Esophagus squamous epithelium (tissue), 5 donors: ENCODE results near the gene CR1L. TPM values are rescaled to one million over a fixed set of nuclear protein-coding genes. Genes with fewer than 3 reads are reported as not detected.
A peak's percentile ranks its signal among the peaks of the same experiment; 100 is the strongest.

ENCODE experiments used
- DNase-seq: peaks from one replicate; lab custom pipeline; 2025; lab: John Stamatoyannopoulos, UW
- H3K27ac ChIP-seq, 4 donors: fragments of 200-600 bp; sonication (generic); one replicate each; pipeline ENCODE4 v1.5.1; 2016 to 2019; ENCODE audit warnings: mild to moderate bottlenecking in 1 of 4
- H3K27me3 ChIP-seq, 4 donors: fragments of 200-600 bp; sonication (generic); 1 replicate in 3 of 4; 2 replicates in 1 of 4; pipeline versions ENCODE4 v1.5.1 to v1.6.0; 2017 to 2021; ENCODE audit warnings: antibody characterized with exemption in 1 of 4
- H3K36me3 ChIP-seq, 3 donors: fragments of 200-600 bp; sonication (generic); one replicate each; pipeline ENCODE4 v1.5.1; 2016 to 2019
- H3K4me1 ChIP-seq, 3 donors: fragments of 200-600 bp; sonication (generic); one replicate each; pipeline ENCODE4 v1.5.1; 2017 to 2019
- H3K4me3 ChIP-seq, 4 donors: fragments of 200-600 bp; sonication (generic); 1 replicate in 3 of 4; 2 replicates in 1 of 4; pipeline ENCODE4 v1.5.1; 2016 to 2019; ENCODE audit warnings: mild to moderate bottlenecking in 2 of 4, moderate library complexity in 1 of 4
- H3K9me3 ChIP-seq, 3 donors: fragments of 200-600 bp; sonication (generic); one replicate each; pipeline ENCODE4 v1.5.1; 2016 to 2019
- CTCF ChIP-seq, 6 experiments: fragments of 450-650 bp in 4 of 6; fragments of 200-600 bp in 2 of 6; sonication (generic) in 2 of 6; IDR thresholded peaks; one replicate each; pipeline ENCODE4 v1.5.1; 2016 to 2019; ENCODE audit warnings: antibody characterized with exemption in 6 of 6, mild to moderate bottlenecking in 4 of 6, moderate library complexity in 4 of 6
- POLR2A ChIP-seq, 4 donors: fragments of 450-650 bp; IDR thresholded peaks; one replicate each; pipeline ENCODE4 v1.6.1; 2017; ENCODE audit warnings: antibody characterized with exemption in 4 of 4, mild to moderate bottlenecking in 4 of 4, moderate library complexity in 3 of 4
- WGBS, 2 donors: methylation state at CpG; one replicate each; pipeline ENCODE4 v1.1.5; 2018; 5-methylcytosine and 5-hydroxymethylcytosine counted together
- intact Hi-C: fragments of 100-400 bp; cut with DNase I; formaldehyde crosslinking; loops from one replicate; pipeline ENCODE4 v1.15.0; 2022
- total RNA-seq, 4 donors: library from RNA; depleted of rRNA; stranded (reverse); fragments of >200 nt; gene quantifications; one replicate each; pipeline ENCODE4 v1.1.0, GENCODE V29; 2016
- donor health status: DM: yes; HTN: yes; CAD: no.

CR1L gene
- total RNA-seq, 4 donors from 2014 or later: not detected

- DNase-seq: no peak
- peaks cover 0 to 8% (median 3%) of the 10 kb centered on the region in 3 donors for H3K4me1 ChIP-seq
- TF ChIP-seq POLR2A (IDR thresholded peaks at IDR 0.05) (no peak), CTCF (IDR thresholded peaks at IDR 0.05) (no peak)
- no peak overlapping the region for H3K4me3 ChIP-seq
- H3K27ac ChIP-seq: no peak overlapping the region
- no peaks in the 10 kb centered on the region for H3K36me3 ChIP-seq
- H3K9me3 ChIP-seq: peaks cover 0 to 5% (median 0%) of the 10 kb centered on the region in 3 donors
- intact Hi-C loops: no loop called here
- 86 to 92% methylated on average over 1 of the region's 1 CpG for WGBS, 2 donors
- H3K27me3 ChIP-seq: peaks cover 0 to 68% (median 14%) of the 10 kb centered on the region in 4 donors
Measured at GRCh38 chr1:207666342-207666741, 21.4 kb downstream of the CR1L start.

GRCh38 chr1:207669528-207670009 is 24.6 kb downstream of the CR1L start:
- peaks cover 0 to 8% (median 3%) of the 10 kb centered on the region in 3 donors for H3K4me1 ChIP-seq
- no peaks in the 10 kb centered on the region for H3K9me3 ChIP-seq
- WGBS, 2 donors: 25% methylated on average over 6 of the region's 44 CpGs; no CpG with 5 or more reads in 1 of the 2 donors
- H3K36me3 ChIP-seq: no peaks in the 10 kb centered on the region
- no peak overlapping the region for H3K27ac ChIP-seq
- TF ChIP-seq POLR2A (IDR thresholded peaks at IDR 0.05) (no peak), CTCF (IDR thresholded peaks at IDR 0.05) (no peak)
- intact Hi-C loops: no loop called here
- DNase-seq: no peak
- peak overlapping the region in 1 of 4 donors; percentile 8 for H3K4me3 ChIP-seq
- H3K27me3 ChIP-seq: peaks cover 0 to 86% (median 15%) of the 10 kb centered on the region in 4 donors

GRCh38 chr1:207670192-207670591 is 25.3 kb downstream of the CR1L start:
- Histone ChIP-seq H3K4me3 (no peak overlapping the region), H3K27ac (no peak overlapping the region), H3K9me3 (no peaks in the 10 kb centered on the region), H3K4me1 (peaks cover 0 to 8% (median 3%) of the 10 kb centered on the region in 3 donors), H3K27me3 (peaks cover 0 to 81% (median 15%) of the 10 kb centered on the region in 4 donors), H3K36me3 (no peaks in the 10 kb centered on the region)
- 63 to 81% methylated on average over 3 of the region's 3 CpGs for WGBS, 2 donors
- DNase-seq: no peak
- TF ChIP-seq CTCF (IDR thresholded peaks at IDR 0.05) (no peak), POLR2A (IDR thresholded peaks at IDR 0.05) (no peak)
- intact Hi-C loops: no loop called here

GRCh38 chr1:207670997-207671396 is 26.1 kb downstream of the CR1L start:
- Histone ChIP-seq H3K36me3 (no peaks in the 10 kb centered on the region), H3K9me3 (no peaks in the 10 kb centered on the region), H3K4me3 (no peak overlapping the region), H3K27ac (no peak overlapping the region), H3K27me3 (peaks cover 0 to 73% (median 15%) of the 10 kb centered on the region in 4 donors), H3K4me1 (peaks cover 0 to 8% (median 3%) of the 10 kb centered on the region in 3 donors)
- intact Hi-C loops: no loop called here
- DNase-seq: no peak
- 34 to 43% methylated on average over 3 of the region's 3 CpGs for WGBS, 2 donors
- TF ChIP-seq POLR2A (IDR thresholded peaks at IDR 0.05): no peak
- TF ChIP-seq CTCF (IDR thresholded peaks at IDR 0.05): no peak

GRCh38 chr1:207672522-207673130 is 27.7 kb downstream of the CR1L start:
- Histone ChIP-seq H3K27me3 (peaks cover 0 to 57% (median 15%) of the 10 kb centered on the region in 4 donors), H3K36me3 (no peaks in the 10 kb centered on the region), H3K4me3 (no peak overlapping the region), H3K27ac (no peak overlapping the region), H3K4me1 (peaks cover 0 to 8% (median 3%) of the 10 kb centered on the region in 3 donors), H3K9me3 (no peaks in the 10 kb centered on the region)
- TF ChIP-seq POLR2A (IDR thresholded peaks at IDR 0.05) (no peak), CTCF (IDR thresholded peaks at IDR 0.05) (peak in 4 of 6 experiments; percentile 30 to 55 (median 35))
- WGBS, 2 donors: 31 to 33% methylated on average over 5 of the region's 5 CpGs
- DNase-seq: no peak
- intact Hi-C loops: no loop called here
